Dermis blood vessel endothelial cell (primary cell): ENCODE data around the gene SMIM5. TPM values are rescaled to one million over a fixed set of nuclear protein-coding genes. Genes with fewer than 3 reads are reported as not detected.
"Not testable (repeated sequence)": the region's sequence is repeated elsewhere in the genome, so short reads cannot be mapped to it uniquely, and the experiment has no call there.

Source experiments
- DNase-seq: peaks from one replicate; pipeline ENCODE4 v3.0.0; 2010
- total RNA-seq: library from RNA; depleted of rRNA; stranded (reverse); fragments of >200 nt; gene quantifications from 2 replicates; pipeline ENCODE4 v1.2.3, GENCODE V29; 2014

Gene SMIM5
- total RNA-seq, 1 donor from 2014 or later, result not detected

- DNase-seq, result peak; percentile 56
Measured at GRCh38 chr17:75625813-75626486, 7.3 kb upstream of the SMIM5 start.

- DNase-seq, result no peak
Measured at GRCh38 chr17:75626496-75627038, 6.7 kb upstream of the SMIM5 start.

- DNase-seq, result no peak
Measured at GRCh38 chr17:75627094-75627493, 6.1 kb upstream of the SMIM5 start.

- DNase-seq, result no peak
Measured at GRCh38 chr17:75628425-75628824, 4.8 kb upstream of the SMIM5 start.

- DNase-seq, result no peak
Measured at GRCh38 chr17:75629157-75629556, 4.1 kb upstream of the SMIM5 start.

- no peak for DNase-seq
Measured at GRCh38 chr17:75630071-75630917, 2.9 kb upstream of the SMIM5 start.

GRCh38 chr17:75631353-75631752 lies 1.9 kb upstream of the SMIM5 start:
- DNase-seq, result no peak

GRCh38 chr17:75632428-75632827 lies 806 bp upstream of the SMIM5 start:
- DNase-seq, result no peak

GRCh38 chr17:75633486-75634375 lies 497 bp downstream of the SMIM5 start:
- peak; percentile 90 for DNase-seq

GRCh38 chr17:75634376-75634740 lies 1.1 kb downstream of the SMIM5 start:
- DNase-seq, result no peak

- DNase-seq, result no peak
Measured at GRCh38 chr17:75634754-75635609, 1.7 kb downstream of the SMIM5 start.

GRCh38 chr17:75635610-75636202 lies 2.5 kb downstream of the SMIM5 start:
- DNase-seq, result no peak

GRCh38 chr17:75636381-75637142 lies 3.3 kb downstream of the SMIM5 start:
- DNase-seq, result no peak

GRCh38 chr17:75637143-75637538 lies 3.9 kb downstream of the SMIM5 start:
- DNase-seq, result no peak

GRCh38 chr17:75637551-75637950 lies 4.3 kb downstream of the SMIM5 start:
- DNase-seq, result no peak

- not testable (repeated sequence) for DNase-seq
Measured at GRCh38 chr17:75638039-75638438, 4.8 kb downstream of the SMIM5 start.

- DNase-seq, result no peak
Measured at GRCh38 chr17:75638893-75639292, 5.7 kb downstream of the SMIM5 start.

- DNase-seq, result no peak
Measured at GRCh38 chr17:75639327-75639726, 6.1 kb downstream of the SMIM5 start.

GRCh38 chr17:75639771-75640555 lies 6.7 kb downstream of the SMIM5 start:
- DNase-seq, result no peak
